Measurements from ENCODE around the gene EEIG1. TPM values are rescaled to one million over a fixed set of nuclear protein-coding genes. Genes with fewer than 3 reads are reported as not detected.
A peak's percentile ranks its signal among the peaks of the same experiment; 100 is the strongest.

EEIG1 gene
- total and polyA plus RNA-seq, 9 of the 15 experiments (the other 6 are each of a cell fraction or from before 2014, with no cell fraction given): 0.17 to 16.7 (median 3.6) TPM

DNA sequence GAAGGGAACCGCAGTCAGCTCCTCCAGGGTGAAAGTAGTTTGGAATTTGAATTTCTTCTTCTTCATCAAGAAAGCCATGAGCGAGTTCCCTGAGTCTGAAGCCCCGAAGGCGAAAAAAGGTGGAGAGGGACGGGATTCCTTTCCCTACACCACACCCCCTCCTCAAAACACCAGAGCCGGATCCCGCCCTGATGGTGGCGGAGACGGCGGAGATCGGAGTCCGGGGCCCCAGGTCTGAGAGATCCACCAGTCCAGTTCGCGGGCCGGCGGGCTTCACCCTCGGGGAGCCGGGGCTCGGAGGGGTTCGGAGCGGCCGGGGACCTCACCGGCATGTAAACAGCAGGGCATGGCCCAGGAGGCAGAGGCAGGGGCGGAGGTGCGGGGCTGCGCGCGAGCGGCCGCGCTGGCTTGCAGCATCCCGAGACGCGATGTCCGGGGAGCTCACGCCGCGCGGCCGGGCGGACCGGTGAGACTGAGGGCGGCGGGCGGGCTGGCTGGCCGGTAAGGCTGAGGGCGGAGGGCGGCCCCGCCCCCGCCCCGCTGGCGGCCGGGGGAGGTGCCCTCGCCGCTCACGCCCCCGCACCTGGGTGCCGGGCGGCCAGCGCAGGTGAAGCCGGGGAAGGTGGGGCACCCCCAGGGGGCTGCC is 606 bp downstream of the EEIG1 start (continued):
- TF ChIP-seq STAT6 (CRISPR knock-in tag; IDR thresholded peaks at IDR 0.05) (no peak), SMAD4 (CRISPR knock-in tag; conservative IDR thresholded peaks at IDR 0.05) (peak; percentile 75; the same call in 1 of the 2 replicates), ZBTB5 (IDR thresholded peaks at IDR 0.05) (no peak), ZNF23 (CRISPR knock-in tag; IDR thresholded peaks at IDR 0.05) (no peak), ZNF224 (CRISPR knock-in tag; IDR thresholded peaks at IDR 0.05) (no peak), SOX6 (IDR thresholded peaks at IDR 0.05) (0 out of 2 replicates have a peak, but pooled peaks have one; percentile 11), MECOM (CRISPR knock-in tag; IDR thresholded peaks at IDR 0.05) (no peak), MAFG (tag; conservative IDR thresholded peaks at IDR 0.05) (no peak), CREB3L1 (IDR thresholded peaks at IDR 0.05; ENCODE audit: borderline replicate concordance, low read depth) (peak; percentile 44; the same call in 1 of the 2 replicates), ZMIZ1 (IDR thresholded peaks at IDR 0.05; ENCODE audit: low read depth in 2 of 2, low read length in 2 of 2) (no peak), EGR1 (conservative IDR thresholded peaks at IDR 0.05) (peak; percentile 71), CCNT2 (IDR thresholded peaks at IDR 0.05; ENCODE audit: borderline replicate concordance, extremely low read depth, insufficient read length, low read depth, low read length) (peak; percentile 51), ELF2 (CRISPR knock-in tag; IDR thresholded peaks at IDR 0.05) (no peak)
- TF ChIP-seq, protein P1, sequence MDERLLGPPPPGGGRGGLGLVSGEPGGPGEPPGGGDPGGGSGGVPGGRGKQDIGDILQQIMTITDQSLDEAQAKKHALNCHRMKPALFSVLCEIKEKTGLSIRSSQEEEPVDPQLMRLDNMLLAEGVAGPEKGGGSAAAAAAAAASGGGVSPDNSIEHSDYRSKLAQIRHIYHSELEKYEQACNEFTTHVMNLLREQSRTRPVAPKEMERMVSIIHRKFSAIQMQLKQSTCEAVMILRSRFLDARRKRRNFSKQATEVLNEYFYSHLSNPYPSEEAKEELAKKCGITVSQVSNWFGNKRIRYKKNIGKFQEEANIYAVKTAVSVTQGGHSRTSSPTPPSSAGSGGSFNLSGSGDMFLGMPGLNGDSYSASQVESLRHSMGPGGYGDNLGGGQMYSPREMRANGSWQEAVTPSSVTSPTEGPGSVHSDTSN (CRISPR knock-in tag; IDR thresholded peaks at IDR 0.05; ENCODE audit: low read depth): no peak
- TF ChIP-seq, protein P1 (tag; conservative IDR thresholded peaks at IDR 0.05; ENCODE audit: low read depth): no peak

Data from K562 (cell line).